ENCODE measurements around the gene GNG13. TPM values are rescaled to one million over a fixed set of nuclear protein-coding genes. Genes with fewer than 3 reads are reported as not detected.
"Not testable (repeated sequence)": the region's sequence is repeated elsewhere in the genome, so short reads cannot be mapped to it uniquely, and the experiment has no call there.

The GNG13 gene
- polyA plus RNA-seq, 1 donor from 2014 or later, result not detected

DNA sequence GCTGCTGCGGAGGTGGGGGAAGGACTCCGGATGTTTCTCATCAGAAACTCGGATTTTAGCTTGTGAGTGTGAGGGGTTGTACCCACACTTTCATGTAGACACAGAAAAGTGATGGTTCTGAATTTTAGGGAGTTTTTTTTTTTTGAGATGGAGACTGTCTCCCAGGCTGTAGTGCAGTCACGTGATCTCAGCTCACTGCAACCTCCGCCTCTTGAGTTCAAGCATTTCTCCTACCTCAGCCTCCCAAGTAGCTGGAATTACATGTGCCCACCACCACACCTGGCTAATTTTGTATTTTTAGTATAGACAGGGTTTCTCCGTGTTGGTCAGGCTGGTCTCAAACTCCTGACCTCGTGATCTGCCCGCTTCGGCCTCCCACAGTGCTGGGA lies 22.4 kb upstream of the GNG13 start:
- Mint-ChIP-seq H3K4me3 (no peak overlapping the region), H3K9me3 (peaks cover 0 to 2% (median 0%) of the 10 kb centered on the region in 3 donors), H3K4me1 (peaks cover 0 to 2% (median 2%) of the 10 kb centered on the region in 3 donors), H3K27ac (no peak overlapping the region), H3K27me3 (peaks cover 37% of the 10 kb centered on the region), H3K36me3 (no peaks in the 10 kb centered on the region)

DNA sequence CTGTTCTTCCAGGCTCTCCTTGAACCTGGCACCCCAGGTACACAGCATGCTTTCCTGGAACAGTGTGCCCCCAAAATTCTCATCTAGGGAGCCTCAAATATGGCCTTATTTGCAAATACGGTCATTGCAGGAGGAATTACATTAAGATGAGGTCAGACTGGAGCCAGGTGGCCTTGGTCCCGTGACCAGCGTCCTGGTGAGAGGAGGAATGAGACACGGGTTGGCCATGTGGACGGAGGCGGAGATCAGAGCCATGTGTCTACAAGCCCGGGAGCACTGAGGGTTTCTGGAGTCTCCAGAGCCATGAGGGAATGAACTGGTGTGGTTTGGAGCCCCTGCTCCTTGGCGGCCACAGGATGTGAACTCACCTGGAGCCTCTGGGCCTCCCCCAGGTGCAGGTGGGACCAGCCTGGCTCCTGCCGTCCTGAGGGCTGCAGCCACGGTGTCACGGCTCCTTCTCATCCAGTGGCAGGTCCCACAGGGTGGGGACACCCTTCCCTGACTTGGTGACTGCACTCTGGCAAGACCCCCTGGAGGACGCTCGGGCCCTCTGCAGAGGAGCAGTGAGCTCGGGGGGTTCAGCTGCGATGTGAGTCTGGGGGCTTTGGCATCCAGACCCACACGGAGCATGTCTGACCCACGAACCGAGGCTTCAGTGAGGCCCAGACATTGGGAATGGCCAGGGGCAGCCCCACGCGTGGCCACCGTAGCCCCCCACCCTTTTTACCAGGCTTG lies 21.8 kb upstream of the GNG13 start:
- H3K27ac Mint-ChIP-seq, result no peak overlapping the region
- peak overlapping the region in 1 of 4 donors; percentile 78 for H3K4me3 Mint-ChIP-seq
- peaks cover 0 to 2% (median 0%) of the 10 kb centered on the region in 3 donors for H3K9me3 Mint-ChIP-seq
- H3K27me3 Mint-ChIP-seq, result peaks cover 37% of the 10 kb centered on the region
- H3K36me3 Mint-ChIP-seq, result no peaks in the 10 kb centered on the region
- peaks cover 0 to 2% (median 2%) of the 10 kb centered on the region in 3 donors for H3K4me1 Mint-ChIP-seq

DNA sequence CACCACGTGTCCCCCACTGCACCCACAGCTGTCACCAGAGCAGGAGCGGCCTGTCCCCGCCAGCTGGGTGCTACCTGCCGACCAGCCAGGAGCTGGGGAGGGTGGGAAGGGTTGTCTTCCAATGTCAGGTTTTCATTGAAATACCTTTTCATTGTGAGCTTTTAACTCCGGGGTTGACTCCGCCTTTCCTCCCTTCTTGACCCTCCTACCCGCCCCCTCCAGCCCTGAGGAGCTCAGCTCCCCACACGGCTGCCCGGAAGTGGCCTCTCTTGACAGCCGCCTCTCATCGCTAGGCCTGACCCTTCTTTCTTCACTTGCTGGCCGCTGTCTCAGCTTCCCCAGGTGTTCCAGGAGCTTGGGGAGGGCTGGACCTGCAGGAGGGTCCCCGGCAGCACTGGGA lies 21.2 kb upstream of the GNG13 start:
- Mint-ChIP-seq H3K9me3 (peaks cover 0 to 2% (median 0%) of the 10 kb centered on the region in 3 donors), H3K4me1 (peaks cover 0 to 2% (median 2%) of the 10 kb centered on the region in 3 donors), H3K27me3 (peaks cover 37% of the 10 kb centered on the region), H3K36me3 (no peaks in the 10 kb centered on the region), H3K27ac (no peak overlapping the region), H3K4me3 (peak overlapping the region in 1 of 4 donors; percentile 78)

DNA sequence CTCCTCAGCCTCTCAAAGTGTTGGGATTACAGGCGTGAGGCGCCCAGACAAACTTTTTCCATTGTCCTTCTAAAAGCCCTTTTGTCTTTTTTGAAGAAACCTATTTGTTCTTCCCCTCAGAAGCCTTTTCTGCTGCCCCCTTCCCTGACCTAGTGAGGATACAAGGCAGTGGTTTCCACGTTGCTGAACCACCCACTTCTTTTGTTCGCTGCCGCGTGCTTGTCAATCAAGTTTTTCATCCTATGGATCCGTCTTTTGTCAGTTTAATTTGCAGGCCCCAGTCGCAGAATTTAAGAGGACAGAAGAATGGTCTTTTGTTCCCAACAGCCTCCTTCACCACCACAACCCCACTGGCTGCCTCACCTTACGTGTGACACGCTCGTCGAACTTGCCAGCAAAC lies 20.2 kb upstream of the GNG13 start:
- no peaks in the 10 kb centered on the region for H3K36me3 Mint-ChIP-seq
- peaks cover 0 to 2% (median 2%) of the 10 kb centered on the region in 3 donors for H3K4me1 Mint-ChIP-seq
- peaks cover 0 to 2% (median 0%) of the 10 kb centered on the region in 3 donors for H3K9me3 Mint-ChIP-seq
- H3K27ac Mint-ChIP-seq, result no peak overlapping the region
- no peak overlapping the region for H3K4me3 Mint-ChIP-seq
- H3K27me3 Mint-ChIP-seq, result peaks cover 39% of the 10 kb centered on the region

DNA sequence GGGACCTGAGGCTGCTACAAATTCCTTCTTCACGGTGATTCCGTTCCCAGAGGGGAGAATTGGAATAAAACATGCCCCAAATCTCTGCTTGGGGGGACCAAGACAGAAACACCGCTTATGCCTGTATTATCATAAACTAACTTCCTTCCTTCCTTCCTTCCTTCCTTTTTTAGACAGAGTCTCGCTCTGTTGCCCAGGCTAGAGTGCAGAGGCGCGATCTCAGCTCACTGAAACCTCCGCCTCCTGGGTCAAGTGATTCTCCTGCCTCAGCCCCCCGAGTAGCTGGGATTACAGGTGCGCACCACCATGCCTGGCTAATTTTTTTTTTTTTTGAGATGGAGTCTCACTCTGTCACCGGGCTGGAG lies 19.5 kb upstream of the GNG13 start:
- H3K9me3 Mint-ChIP-seq, H3K4me3 Mint-ChIP-seq, H3K27ac Mint-ChIP-seq, H3K4me1 Mint-ChIP-seq, H3K36me3 Mint-ChIP-seq: not testable (repeated sequence)
- peaks cover 37% of the 10 kb centered on the region for H3K27me3 Mint-ChIP-seq

DNA sequence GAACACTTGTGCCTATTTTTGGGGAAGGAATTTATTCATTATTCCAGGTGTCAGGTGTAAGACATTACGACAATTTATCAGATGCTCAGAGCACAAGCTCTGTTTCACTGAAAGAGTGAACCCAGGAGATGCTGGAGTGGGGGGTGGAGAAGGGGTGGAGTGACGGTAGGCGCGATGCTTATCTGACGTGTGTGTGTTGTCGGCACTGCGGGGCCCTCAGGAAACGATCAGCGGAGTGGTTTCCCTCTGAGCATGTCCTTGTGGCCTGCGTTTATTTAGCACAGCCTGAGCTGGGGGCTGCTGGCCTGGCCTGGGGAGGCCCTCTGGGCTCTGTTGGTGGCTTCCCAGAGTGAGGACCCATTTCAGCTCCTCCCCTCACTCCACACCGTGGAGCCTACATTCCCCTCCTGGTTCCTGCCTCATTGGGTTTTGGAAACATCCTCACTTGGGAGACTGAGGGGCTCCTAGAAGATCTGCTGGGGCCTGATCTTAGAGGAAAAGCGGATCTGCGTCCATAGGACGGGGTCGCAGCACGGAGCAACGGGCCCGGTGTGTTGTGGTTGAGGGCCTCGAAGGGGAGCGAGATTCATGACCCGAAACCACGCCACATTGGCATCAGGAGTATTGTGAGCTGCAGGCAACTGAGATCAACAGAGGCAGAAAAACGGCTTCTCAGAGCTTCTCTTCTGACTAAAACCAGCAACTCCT lies 19.0 kb upstream of the GNG13 start:
- H3K27ac Mint-ChIP-seq, result no peak overlapping the region
- H3K27me3 Mint-ChIP-seq, result peaks cover 41% of the 10 kb centered on the region
- H3K4me1 Mint-ChIP-seq, result peaks cover 0 to 2% (median 2%) of the 10 kb centered on the region in 3 donors
- no peaks in the 10 kb centered on the region for H3K36me3 Mint-ChIP-seq
- H3K9me3 Mint-ChIP-seq, result peaks cover 0 to 2% (median 0%) of the 10 kb centered on the region in 3 donors
- no peak overlapping the region for H3K4me3 Mint-ChIP-seq

DNA sequence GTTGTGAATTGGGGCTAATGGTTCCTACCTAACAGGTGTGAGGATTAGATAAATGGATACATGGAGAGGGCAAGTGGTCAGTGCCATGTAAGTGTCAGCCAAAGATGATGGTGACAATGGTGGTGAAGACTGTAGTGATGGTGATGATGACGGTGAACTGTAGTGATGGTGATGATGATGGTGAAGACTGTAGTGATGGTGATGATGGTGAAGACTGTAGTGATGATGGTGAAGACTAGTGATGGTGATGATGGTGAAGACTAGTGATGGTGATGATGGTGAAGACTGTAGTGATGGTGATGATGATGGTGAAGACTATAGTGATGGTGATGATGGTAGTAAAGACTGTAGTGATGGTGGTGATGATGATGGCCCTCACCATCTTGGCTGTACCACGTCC lies 18.1 kb upstream of the GNG13 start:
- Mint-ChIP-seq H3K27ac (no peak overlapping the region), H3K36me3 (no peaks in the 10 kb centered on the region), H3K4me1 (peaks cover 0 to 2% (median 2%) of the 10 kb centered on the region in 3 donors), H3K27me3 (peaks cover 42% of the 10 kb centered on the region), H3K9me3 (peaks cover 0 to 2% (median 0%) of the 10 kb centered on the region in 3 donors), H3K4me3 (no peak overlapping the region)

DNA sequence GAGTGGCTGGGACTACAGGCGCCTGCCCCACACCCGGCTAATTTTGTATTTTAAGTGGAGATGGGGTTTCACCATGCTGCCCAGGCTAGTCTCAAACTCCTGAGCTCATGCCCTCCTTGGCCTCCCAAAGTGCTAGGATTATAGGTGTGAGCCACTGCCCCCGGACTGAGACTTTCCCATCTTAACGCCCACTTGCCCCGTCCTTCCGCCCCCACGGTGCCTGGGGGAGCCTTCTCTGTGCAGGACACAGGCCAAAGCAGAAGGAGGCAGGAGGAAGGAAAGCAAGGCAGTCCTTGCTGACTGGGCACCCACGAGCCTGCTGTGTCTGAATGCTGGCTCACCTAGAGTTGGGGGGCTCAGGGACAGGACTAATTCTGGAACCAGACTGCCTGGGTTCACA lies 17.6 kb upstream of the GNG13 start:
- H3K27ac Mint-ChIP-seq, result no peak overlapping the region
- H3K4me1 Mint-ChIP-seq, result peaks cover 0 to 2% (median 2%) of the 10 kb centered on the region in 3 donors
- no peaks in the 10 kb centered on the region for H3K36me3 Mint-ChIP-seq
- H3K4me3 Mint-ChIP-seq, result no peak overlapping the region
- peaks cover 0 to 2% (median 0%) of the 10 kb centered on the region in 3 donors for H3K9me3 Mint-ChIP-seq
- peaks cover 39% of the 10 kb centered on the region for H3K27me3 Mint-ChIP-seq

DNA sequence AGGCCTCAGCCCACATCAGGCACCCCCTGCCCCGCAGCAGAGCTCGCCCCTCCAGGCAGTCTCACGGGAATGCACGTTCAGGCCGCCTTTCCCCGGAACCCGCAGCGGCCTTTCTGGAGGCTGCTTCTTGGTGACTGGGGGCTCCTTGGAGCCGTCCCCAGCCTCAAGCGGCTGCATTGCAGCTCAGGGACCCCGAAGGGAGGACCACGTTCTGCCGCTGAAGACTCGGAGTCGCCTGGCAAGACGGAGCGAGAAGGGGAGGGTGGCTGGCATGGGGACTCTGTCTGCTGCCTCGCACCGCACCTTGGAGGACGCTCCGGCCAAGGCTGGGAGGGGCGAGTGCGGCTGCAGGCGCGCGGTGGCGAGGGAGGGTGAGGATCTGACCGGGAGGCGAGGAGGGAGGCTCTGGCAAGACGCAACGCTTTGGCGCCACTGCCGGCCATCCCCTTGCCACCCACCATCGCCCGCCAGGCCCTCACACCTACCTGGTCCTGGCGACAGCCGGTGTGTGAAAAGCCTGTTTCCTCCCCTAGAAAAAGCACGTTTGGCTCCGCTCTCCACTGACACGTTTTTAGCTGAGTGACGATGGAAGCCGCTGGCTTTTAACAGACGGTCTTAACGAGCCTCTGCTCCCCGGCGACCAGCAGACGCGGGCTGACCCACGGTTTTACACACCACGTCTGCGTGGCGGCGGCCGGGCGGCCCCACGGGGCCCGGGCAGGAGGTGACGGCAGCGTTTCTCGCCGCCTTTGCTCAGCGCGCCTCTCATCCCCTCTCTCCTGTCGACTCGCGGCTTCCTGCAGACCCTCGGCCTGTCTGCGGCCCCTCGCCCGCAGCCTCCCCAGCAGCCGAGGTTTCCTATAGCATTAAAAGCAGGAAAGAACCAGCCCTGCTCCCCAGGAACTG lies 16.7 kb upstream of the GNG13 start:
- Mint-ChIP-seq H3K36me3 (no peaks in the 10 kb centered on the region), H3K27ac (no peak overlapping the region), H3K9me3 (peaks cover 0 to 6% (median under 1%) of the 10 kb centered on the region in 3 donors), H3K4me3 (no peak overlapping the region), H3K27me3 (peaks cover 40% of the 10 kb centered on the region), H3K4me1 (peaks cover 2 to 4% (median 2%) of the 10 kb centered on the region in 3 donors)

DNA sequence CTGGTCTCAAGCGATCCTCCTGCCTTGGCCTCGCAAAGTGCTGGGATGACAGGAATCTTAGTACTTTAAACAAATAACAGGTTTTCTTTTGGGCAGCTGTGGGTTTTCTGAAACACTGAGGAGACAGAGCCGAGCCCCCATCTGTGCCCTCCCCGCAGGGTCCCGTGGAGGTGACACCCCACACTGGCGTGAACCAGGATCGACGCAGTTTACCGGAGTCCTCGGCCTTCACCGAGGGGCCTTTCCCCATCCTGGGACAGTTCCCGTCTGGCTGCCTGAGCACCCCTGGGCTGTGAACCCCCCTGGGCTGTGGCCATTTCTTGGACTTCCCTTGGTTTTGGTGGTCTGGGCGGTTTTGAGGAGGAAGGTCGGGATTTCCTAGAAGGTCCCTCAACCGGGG lies 15.3 kb upstream of the GNG13 start:
- Mint-ChIP-seq H3K36me3 (no peaks in the 10 kb centered on the region), H3K9me3 (peaks cover 0 to 4% (median 2%) of the 10 kb centered on the region in 3 donors), H3K4me1 (peaks cover 2 to 4% (median 2%) of the 10 kb centered on the region in 3 donors), H3K4me3 (no peak overlapping the region), H3K27me3 (peaks cover 40% of the 10 kb centered on the region), H3K27ac (no peak overlapping the region)

DNA sequence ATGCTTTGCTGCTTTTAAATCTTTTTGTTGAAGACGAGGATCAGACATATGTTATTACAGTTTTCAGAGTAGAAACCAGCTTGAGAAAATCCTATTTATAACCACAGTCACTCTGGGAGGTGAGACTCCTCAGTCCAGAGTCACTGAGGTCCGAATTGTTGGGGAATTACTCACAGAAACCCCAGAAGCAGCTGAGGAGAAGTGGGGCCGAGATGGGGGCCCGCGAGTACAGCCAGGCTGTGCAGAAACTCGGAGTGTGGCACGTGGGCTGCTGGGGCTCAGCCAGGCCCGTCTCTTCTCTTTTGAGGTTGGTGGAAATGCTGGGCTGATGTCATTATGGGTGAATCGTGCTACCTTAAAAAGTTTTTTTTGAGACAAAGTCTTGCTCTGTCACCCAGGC lies 14.4 kb upstream of the GNG13 start:
- H3K36me3 Mint-ChIP-seq, result no peaks in the 10 kb centered on the region
- H3K4me1 Mint-ChIP-seq, result peaks cover 2 to 4% (median 2%) of the 10 kb centered on the region in 3 donors
- peaks cover 0 to 4% (median 2%) of the 10 kb centered on the region in 3 donors for H3K9me3 Mint-ChIP-seq
- H3K27ac Mint-ChIP-seq, result no peak overlapping the region
- no peak overlapping the region for H3K4me3 Mint-ChIP-seq
- peaks cover 37% of the 10 kb centered on the region for H3K27me3 Mint-ChIP-seq

DNA sequence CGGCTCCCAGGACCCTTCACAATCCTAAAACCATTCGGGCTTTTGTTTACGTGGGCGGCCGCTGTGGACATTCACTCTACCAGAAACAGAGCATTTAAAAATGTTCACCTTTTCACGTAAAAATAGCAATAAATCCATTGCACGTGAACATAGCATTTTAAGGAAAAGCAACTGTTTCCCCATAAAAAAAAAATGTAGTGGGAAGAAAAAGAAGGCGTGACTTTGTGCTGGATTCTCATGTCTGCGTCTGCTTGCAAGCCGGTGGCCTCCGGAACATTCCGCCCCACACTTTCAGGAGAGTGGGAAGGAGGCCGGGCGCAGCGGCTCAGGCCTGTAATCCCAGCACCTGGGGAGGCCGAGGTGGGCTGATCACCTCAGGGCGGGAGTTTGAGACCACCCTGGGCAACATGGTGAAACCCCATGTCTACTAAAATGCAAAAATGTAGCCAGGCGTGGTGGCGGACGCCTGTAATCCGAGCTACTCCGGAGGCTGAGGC lies 13.4 kb upstream of the GNG13 start:
- Mint-ChIP-seq H3K27ac (no peak overlapping the region), H3K36me3 (no peaks in the 10 kb centered on the region), H3K4me1 (peaks cover 0 to 4% (median 3%) of the 10 kb centered on the region in 3 donors), H3K9me3 (peaks cover 0 to 4% (median 2%) of the 10 kb centered on the region in 3 donors), H3K4me3 (no peak overlapping the region), H3K27me3 (peaks cover 35% of the 10 kb centered on the region)

DNA sequence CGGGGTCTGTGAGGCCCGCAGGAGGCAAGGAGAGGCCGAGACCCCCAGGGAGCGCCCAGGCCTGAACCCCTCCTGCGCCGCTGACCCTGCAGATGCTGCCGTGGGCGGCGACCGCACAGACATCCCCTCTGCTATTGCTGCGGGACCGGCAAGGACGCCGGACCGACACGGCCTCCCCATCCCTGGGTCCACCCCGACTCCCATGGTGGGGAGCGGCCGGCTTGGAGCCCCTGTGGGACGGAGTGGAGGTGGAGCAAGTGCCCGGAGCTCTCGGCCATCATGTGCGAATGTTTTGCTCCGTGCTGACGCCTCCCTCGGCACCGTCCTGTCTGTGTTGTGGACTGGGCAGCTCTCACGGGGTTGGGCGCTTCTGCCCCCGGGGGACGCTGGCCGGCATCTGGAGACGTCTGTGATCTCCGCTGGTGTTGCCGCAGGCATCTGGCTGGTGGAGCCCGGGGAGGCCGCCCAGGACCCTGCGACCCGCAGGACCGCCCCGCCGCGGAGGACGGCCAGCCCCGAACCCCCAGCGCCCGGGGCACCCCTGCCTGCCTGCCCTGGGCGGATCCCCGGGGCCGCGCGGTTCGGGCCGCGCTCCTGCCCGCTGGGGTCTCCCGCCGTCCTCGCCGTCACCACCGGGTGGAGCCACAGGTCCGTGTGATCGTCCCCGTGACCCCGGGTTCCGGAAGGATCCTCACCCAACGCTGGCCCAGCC lies 12.8 kb upstream of the GNG13 start:
- H3K9me3 Mint-ChIP-seq, result peaks cover 0 to 4% (median 2%) of the 10 kb centered on the region in 3 donors
- H3K36me3 Mint-ChIP-seq, result no peaks in the 10 kb centered on the region
- peaks cover 35% of the 10 kb centered on the region for H3K27me3 Mint-ChIP-seq
- H3K27ac Mint-ChIP-seq, result no peak overlapping the region
- H3K4me3 Mint-ChIP-seq, result peak overlapping the region in 1 of 4 donors; percentile 52
- peaks cover 0 to 5% (median 4%) of the 10 kb centered on the region in 3 donors for H3K4me1 Mint-ChIP-seq

DNA sequence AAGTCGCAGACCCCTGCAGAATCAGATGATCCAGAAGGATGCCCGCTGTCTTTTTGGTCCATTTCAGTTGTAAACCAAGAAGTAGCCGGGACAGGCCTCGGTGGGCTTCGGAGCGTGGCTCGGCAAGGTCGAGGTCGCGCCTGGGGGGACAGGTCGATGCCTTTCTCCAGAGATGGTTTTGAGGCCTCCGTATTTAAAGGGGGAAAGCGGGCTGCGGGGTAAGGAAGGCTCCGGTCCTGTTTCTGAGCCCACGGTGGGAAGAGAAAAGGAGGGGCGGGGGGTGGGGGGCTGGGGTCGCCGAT lies 7.5 kb upstream of the GNG13 start:
- H3K4me3 Mint-ChIP-seq, result peak overlapping the region; percentile 92 to 98 (median 96)
- peak overlapping the region; percentile 71 to 98 (median 92) for H3K27ac Mint-ChIP-seq
- H3K27me3 Mint-ChIP-seq, result peaks cover 18% of the 10 kb centered on the region
- peaks cover 0 to 4% (median 2%) of the 10 kb centered on the region in 3 donors for H3K9me3 Mint-ChIP-seq
- peaks cover 3 to 9% (median 8%) of the 10 kb centered on the region in 3 donors for H3K4me1 Mint-ChIP-seq
- peaks cover 2% of the 10 kb centered on the region for H3K36me3 Mint-ChIP-seq

Data from IgD-negative memory B cell (primary cell).